Measurements from ENCODE around the gene ZNF81.
"Not testable (repeated sequence)": the region's sequence is repeated elsewhere in the genome, so short reads cannot be mapped to it uniquely, and the experiment has no call there.

ZNF81 gene

GRCh38 chrX:47849778-47850177 lies 13.1 kb downstream of the ZNF81 start:
- DNase-seq (ENCODE audit: insufficient read length, low spot score) (no peak), FAIRE-seq (no peak)
- no peak for TF ChIP-seq CTCF (IDR thresholded peaks at IDR 0.05; ENCODE audit: insufficient read depth, missing control alignments)

DNA sequence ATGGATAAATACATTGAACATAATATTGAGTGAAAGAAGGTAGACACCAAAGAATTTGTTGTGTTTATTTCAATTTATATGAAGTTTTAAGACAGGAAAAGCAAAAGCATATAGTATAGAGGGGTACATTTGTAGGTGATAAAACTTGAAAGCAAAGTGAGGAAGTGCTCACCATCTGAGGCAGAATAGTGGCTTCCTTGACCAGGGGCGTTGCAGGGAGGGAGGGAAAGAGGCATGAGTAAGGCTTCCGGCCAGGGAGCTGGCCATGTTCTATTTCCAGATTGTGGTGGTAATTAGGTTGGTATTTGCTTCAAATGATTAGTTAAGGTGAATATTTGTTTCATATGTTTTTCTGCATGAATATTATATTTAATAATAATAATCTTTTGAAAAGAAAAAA lies 13.7 kb downstream of the ZNF81 start:
- DNase-seq (ENCODE audit: insufficient read length, low spot score); FAIRE-seq: not testable (repeated sequence)

DNA sequence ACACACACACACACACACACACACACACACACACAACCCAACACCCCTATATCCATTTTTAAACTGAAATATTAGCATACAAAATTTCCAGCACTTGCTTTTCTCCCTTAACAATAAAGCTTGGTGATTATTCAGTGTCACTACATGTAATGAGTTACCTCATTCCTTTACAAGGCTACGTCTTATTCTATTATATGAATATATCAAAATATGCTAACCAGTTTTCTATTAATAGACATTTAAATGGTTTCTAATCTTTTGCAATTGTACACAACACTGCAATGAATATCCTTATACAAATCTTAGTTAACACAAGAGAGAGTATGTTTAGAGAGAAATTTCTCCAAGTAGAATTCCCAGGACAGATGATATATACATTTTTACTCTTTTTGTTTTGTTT lies 14.2 kb downstream of the ZNF81 start:
- DNase-seq (ENCODE audit: insufficient read length, low spot score): no peak
- FAIRE-seq: no peak
- TF ChIP-seq CTCF (IDR thresholded peaks at IDR 0.05; ENCODE audit: insufficient read depth, missing control alignments): no peak

- DNase-seq (ENCODE audit: insufficient read length, low spot score) (no peak), FAIRE-seq (peak; percentile 51)
- peak; percentile 62 for TF ChIP-seq CTCF (IDR thresholded peaks at IDR 0.05; ENCODE audit: insufficient read depth, missing control alignments)
These were observed 17.8 kb downstream of the ZNF81 start for GRCh38 chrX:47854474-47854873.

DNA sequence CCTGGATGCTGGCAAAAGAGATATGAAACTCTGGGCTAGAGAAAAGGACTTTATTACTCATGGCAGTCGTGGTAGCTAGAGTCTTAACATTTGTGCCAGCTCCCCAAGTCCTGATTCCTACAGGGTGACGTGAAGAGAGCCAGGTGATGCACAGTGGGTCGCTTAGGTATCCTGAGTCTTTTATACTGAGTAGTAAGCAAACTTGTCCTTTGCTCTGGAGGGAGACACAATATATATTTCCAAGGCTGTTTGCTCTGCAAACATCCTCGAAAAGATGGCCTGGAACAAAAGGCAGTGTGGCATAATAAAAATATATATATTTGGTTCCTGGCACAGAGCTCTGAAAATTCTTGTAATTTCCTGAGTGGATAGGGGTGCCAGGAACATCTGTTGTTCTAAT lies 23.0 kb downstream of the ZNF81 start:
- no peak for DNase-seq (ENCODE audit: insufficient read length, low spot score)
- FAIRE-seq: no peak
- no peak for TF ChIP-seq CTCF (IDR thresholded peaks at IDR 0.05; ENCODE audit: insufficient read depth, missing control alignments)

DNA sequence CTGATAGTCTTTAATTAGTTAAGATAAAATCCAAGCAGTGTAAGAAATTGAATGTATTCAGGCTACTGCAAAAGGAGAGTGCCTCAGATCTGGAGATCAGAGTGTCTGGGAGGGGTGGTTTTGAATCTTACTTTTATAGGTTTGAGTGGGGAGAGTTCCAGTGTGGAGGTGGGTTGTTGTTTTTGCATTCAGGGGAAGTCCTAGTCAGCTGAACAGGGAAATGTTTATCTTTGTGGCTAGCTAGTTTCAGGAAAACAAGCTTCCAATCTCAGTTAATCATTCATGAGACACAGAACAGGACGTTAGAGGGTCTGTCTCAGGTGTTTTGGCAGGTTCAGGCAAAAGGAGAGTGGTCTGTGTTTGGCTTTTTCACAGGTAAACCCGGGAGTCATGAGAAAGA lies 26.0 kb downstream of the ZNF81 start:
- no peak for TF ChIP-seq CTCF (IDR thresholded peaks at IDR 0.05; ENCODE audit: insufficient read depth, missing control alignments)
- FAIRE-seq (no peak), DNase-seq (ENCODE audit: insufficient read length, low spot score) (no peak)

- FAIRE-seq (no peak), DNase-seq (ENCODE audit: insufficient read length, low spot score) (no peak)
- TF ChIP-seq CTCF (IDR thresholded peaks at IDR 0.05; ENCODE audit: insufficient read depth, missing control alignments): no peak
These were observed 26.5 kb downstream of the ZNF81 start for GRCh38 chrX:47863187-47863586.

DNA sequence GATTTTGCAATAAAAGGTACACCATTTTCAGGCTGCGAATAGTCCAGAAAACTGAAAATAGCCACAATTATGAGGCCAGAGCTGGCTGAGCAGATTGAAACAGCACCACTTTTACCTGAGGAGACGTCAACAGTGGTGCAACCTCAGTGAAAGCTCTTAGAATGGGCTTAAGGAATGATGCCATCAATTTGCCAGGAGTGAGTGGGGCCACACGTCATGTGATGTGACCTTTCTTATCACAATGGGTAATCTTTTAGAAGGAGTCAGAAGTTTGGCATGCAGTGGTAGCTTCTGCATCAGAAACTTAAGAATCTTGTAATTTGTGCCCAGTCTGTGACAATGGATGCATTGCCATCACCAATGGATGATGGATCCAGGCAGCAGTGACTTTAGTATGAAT lies 27.6 kb downstream of the ZNF81 start:
- no peak for DNase-seq (ENCODE audit: insufficient read length, low spot score)

More for the DNA sequence above, 27.6 kb downstream of the ZNF81 start:
- FAIRE-seq: no peak
- TF ChIP-seq CTCF (IDR thresholded peaks at IDR 0.05; ENCODE audit: insufficient read depth, missing control alignments): no peak
